Putamen (tissue), 1 donor: ENCODE data around the gene ROBO1.
"Not testable (repeated sequence)": the region's sequence is repeated elsewhere in the genome, so short reads cannot be mapped to it uniquely, and the experiment has no call there.

Source experiments
- DNase-seq: peaks from one replicate; pipeline ENCODE4 v3.0.0-alpha.2; 2016; ENCODE audit warnings: low spot score

ROBO1 gene

DNA sequence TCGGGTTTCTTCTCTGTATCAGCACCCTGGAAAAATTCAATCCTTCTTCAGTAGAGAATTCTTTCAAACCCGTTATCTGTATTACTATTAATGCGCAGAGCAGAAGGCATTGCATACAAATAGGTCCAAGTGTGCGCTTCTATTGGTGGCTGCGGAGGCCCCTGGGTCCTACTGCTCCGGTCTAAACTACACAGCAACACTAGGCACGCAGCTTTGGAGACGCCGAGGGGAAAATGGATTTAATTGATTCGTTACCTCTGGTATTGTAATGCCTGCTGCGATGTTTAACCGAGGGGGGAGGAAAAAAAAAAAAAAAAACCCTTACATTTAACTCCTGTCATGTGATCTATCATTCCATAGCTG, at the start of gene ROBO1:
ROBO1 (minus strand) TSS at position 94 of the 363 bp plus-strand sequence.
- peak; percentile 17 for DNase-seq

DNA sequence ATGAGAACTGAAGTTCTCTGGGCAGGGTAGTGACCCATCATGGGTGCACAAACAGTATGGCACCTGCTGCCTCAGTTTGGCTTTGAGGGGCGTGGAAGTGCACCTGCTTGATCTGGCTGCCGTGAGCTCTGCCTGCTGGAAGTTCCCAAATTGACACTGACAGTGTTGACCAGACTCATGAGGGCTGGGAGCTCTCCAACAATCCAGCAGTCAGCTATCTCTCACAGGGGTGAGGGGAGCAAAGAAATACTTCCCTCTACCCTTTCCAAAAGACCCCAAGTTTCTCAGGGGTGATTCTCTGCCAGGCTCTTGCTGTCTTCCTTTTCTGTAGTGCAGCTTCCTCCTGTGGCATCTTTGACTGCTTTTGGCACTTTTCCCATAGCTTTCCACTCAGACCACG, 49.4 kb upstream of the ROBO1 start:
- no peak for DNase-seq

DNA sequence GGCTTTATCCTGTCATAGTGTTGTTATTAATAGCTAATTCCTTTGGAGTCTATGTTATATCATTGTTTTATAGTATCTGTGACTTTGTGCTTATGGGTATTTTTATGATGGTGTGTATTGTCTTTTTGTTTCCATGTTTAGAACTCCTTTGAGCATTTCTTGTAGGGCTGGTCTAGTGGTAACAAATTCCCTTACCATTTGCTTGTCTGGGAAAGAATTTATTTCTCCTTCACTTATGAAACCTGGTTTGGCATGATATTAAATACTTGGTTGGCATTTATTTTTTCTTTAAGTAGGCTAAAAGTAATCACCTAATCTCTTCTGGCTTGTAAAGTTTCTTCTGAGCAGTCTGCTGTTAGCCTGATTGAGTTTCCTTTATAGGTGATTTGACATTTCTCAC, 47.7 kb upstream of the ROBO1 start:
- no peak for DNase-seq

DNA sequence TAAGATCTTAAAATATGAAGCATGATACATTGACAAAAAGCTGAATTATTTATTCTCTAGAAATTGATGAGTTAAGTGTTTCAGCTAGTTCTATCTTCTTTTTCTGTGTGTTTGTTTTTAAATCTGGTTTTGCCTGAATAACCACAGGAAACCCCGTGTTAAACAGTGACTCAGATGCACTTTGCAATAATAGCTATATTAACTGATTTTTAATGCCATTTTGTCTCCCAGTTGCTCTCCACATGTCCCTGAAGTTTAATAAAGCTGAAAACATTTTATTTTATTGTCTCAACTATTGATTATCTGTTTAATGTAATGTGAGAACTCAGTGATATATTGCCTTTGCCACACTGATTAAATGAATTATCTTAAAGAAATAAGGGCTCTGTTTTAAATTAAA, 42.8 kb upstream of the ROBO1 start:
- DNase-seq = no peak

DNA sequence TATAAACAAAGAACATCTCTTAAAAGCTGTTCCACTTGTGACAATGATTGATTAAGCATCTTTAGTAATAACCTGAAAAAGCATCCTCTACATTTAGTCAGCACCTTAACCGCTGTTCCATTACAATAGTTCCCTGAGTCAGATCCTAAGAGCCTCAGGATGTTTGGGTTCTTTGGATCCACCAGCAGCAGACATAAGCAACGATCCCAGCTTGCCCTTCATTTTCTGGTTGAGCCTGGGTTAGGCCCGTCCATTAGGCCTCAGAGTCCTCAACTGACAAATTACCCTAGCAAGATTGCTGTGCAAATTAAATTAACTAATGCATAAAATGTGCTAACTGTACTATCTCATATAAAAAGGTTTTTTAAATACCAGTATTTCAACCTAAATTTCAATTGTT, 42.3 kb upstream of the ROBO1 start:
- no peak for DNase-seq

DNA sequence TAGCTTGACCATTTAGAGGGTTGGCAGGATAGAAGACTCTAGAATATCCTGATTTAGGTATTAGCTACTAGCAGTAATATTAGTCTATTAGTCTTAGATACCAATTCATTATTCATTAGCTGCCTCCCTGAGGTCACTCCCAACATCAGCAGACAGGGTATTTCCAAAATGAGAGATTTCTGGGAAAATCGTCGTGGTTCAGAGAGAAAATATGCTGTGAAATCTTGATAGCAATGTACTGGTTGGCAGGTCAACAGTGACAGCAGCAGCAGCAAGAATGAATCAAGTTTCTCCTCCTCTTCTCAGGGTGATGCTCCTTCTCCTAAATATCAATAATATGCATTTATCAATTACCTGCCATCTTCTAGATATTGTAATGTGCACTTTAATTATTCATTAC, 41.3 kb upstream of the ROBO1 start:
- no peak for DNase-seq

DNA sequence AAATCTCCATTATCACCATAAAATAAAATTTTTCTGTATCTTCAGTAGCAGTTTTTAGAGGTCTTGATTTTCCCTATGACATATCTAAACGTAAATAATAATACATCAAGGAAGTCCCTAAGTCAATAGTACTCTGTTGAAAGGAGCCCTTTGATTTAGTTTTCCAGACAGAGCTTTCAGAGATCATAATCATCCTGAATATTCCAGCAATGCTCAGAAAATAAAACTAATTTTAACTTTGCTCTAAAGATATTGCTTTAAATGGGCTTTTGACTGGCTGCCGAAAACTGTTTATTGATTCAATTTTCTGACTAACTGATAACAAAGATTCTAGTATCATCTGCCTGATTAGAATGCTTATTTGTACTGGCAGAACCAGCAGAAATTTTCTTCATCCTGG, 40.7 kb upstream of the ROBO1 start:
- DNase-seq = no peak

DNA sequence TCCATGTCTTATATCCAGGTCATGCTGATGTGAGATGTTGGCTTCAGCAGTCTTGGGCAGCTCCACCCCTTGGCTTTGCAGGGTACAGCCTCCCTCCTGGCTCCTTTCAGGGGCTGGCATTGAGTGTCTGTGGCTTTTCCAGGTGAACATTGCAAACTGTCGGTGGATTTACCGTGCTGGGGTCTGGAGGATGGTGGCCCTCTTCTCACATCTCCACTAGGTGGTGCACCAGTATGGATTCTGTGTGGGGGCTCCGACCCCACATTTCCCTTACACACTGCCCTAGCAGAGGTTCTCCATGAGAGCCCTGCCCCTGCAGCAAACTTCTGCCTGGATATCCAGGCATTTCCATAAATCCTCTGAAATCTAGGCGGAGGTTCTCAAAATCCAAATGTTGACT, 22.4 kb upstream of the ROBO1 start:
- not testable (repeated sequence) for DNase-seq

DNA sequence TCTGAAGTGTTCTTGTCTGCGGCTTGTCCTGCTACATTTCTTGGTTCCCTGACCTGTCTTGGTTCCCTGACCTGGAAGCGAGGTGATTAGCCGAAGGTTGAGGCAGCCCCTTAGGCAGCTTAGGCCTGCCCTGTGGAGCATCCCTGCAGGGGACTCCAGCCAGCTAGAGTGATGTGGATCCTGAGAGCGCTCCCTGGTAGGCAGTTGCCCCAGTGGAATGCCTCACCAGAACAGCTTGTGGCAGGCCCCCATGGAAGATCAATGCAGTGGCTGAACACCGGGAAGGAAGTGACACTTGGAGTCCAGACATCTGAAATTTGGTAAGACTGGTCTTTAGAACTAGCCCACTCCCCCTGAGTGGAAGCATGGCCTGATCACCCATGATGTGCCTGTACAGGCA, 5.5 kb upstream of the ROBO1 start:
- no peak for DNase-seq

DNA sequence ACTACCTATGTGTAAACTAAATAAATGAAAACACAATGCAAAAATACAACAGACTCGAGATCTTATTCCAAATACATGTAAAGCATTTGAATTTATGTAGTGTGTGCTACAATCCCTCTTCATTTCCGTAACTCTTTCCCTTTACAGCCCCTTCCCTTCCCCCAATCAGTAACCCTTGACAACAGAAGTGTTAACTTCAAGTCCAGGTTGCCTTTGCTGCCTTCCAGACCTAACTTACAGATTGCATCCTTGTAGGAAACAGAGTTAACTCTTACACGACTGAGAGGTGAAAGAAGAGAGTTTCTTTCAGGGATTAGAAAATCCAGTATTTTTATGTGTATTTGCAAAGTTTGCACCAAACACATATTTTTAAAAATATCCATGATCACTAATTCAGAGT, 1.4 kb upstream of the ROBO1 start:
- no peak for DNase-seq

DNA sequence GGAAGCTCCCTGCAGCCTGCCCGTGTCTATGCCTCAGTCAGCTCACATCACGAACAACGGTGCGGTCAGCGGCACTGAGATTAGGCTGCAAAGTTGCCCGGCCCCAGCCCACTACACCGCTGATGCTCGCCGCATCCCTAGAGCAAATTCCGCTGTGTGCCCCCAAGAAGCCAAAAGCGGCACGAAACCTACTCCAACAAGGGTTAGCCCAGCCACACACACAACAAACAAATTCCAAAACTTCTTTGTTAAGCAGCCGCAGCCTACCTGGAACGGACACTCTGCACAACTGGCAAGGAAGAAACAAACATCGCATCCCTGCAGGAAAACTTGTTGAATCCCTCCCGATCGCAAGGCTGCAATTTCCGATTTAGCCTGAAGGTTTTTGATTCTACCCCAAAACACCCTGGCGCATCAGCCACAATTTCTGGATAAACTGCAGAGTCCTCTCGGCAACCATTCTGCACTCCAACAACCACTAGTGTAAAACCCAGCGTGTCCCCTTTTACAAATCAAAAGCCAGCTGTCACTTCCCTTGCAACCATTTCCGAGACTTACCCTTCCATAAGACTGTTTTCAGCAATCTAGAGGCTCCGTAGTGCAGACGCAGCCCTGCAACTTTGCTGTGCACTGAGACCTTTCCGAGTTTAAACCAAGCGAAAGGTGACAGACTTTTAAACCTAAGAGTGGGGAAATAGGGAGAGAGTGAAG, 449 bp downstream of the ROBO1 start:
- DNase-seq = peak; percentile 8

DNA sequence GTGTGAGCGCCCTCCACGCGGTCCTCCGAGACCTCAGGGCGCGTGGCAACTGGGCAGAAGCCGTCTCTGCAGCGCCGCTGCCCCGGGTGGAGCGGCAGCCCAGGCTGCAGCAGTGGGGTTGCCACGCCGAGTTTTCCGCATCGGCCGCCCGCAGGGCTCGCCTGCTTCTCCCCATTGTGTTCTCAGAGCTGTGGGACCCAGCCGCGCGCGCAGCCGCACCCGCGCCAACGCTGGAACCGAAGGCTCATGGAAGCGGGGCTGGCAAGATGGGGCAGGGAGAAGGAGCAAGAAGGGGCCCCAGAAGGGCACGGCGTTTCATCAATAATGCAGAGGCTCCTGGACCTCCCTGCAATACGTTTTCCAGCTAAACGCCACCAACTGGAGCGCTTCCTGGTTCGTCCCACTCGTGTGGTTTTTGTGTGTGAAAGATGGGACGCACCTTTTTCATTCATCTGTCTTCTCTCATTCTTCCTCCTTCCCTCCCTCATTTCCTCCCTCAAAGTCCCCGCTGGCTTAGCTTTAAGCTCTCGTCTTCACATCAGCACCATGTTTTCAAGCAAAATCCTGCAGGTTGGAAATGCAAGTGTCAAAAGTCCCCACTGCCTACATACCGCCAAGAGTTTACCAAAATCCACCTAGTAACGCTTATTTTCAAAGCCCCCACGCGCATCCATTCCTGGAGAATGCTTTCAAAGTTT, 1.2 kb downstream of the ROBO1 start:
- peak; percentile 3 for DNase-seq

DNA sequence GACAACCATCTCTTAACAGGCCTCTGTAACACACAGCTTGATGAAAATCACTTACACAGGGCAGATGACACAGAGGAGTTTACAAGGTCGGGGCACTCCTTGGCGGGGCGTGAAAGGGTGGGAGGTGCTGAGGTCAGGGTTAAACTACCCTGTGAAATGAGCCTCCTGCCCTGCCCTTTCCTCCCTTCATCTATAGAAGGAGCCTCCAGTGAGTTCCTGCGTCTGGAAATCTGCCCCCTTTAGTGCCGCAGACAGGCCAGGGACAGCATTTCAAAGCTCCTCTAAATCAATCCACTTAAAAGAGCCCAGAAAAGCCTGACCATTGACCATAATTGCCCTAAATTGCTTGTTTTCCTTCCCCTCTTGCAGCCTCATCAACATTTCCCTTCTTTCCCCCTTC, 1.9 kb downstream of the ROBO1 start:
- no peak for DNase-seq

DNA sequence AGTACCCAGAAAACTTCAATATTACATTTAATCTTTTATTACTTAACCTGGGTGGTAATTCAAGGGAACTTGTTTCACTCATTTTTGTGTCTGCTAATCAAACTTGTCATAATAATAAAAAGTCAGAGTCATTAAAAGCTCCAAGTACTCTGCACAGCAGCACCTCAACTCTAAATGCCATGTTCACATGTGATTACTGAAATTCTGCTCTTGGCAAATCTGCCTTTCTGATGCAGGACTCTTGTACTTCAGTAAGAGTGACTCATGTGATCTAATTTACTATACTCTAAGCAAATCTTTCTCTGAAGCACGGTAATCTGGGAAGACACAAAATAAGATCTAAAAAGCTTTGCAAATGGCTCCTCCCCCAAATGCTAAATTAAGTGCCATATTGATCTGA, 6.4 kb downstream of the ROBO1 start:
- DNase-seq = no peak

DNA sequence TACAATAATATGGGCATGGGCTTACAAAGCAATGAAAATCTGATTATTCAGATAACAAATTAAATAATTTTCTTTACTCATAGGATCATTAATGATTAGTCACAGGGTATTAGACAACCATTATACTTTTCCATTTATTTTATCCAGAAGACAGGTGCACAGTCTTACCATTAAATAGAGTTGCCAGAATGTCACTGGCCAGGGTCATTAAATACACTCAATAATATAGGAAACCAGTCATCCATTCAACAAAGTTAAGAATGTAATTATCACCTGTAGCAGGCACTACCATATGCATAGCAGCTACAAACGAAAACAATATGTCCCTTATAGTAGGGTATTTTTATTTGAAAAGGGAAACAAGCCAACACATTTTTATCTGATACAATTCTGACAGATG, 16.1 kb downstream of the ROBO1 start:
- DNase-seq = no peak

DNA sequence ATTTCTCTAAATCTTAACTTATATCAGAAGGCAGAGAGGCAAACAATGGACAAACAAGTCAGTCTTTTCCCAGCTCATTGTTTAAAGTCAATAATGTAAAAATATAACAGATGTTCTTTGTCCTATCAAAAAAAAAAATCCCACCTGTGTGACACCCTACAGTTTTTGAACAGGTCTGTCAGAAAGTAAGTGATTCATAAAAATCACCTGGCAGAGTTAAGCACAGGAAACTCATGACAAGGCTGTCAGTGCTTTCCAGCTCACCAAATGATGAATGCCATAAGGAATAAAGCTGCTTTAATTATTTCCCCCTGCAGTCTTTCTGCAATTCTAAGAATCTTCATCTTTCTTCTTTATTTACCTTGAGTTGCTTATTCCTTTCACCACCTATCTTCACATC, 30.3 kb downstream of the ROBO1 start:
- no peak for DNase-seq

DNA sequence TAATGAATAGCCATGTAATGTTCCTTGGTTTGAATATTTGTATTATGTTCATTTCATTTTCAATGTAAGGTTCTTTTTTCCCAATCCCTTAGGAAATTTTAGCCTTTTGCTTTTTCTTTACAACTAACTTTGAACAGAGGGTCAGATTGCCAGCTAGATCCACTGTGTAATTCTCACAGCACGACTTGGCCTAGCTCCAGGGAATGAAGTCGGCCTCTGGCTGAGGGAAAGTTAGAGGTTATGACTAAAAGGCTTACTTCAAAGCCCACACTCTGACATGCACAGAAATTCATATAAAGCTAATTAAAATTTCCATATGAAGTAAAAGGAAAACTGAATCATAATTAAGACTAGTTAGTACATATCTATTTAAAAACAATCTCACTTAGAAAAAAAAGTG, 38.7 kb downstream of the ROBO1 start:
- no peak for DNase-seq

DNA sequence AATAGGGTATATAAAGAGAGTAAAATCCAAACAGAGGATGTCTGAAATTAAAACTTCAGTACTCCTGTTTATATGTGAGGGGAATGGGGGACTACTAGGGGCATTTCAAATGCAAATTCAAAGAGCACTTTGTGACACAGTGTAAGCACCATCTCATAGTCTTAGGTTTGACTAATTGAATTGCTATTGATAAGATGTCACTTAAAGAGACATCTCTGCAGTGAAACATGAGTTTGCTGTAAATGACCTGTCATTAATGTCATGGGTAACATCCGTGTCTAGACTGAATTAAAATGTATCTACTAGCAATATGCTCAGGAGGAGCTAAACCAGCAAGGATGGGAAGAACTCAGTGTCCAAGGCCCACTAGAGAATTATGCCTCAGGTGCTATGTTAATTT, 41.0 kb downstream of the ROBO1 start:
- no peak for DNase-seq

DNA sequence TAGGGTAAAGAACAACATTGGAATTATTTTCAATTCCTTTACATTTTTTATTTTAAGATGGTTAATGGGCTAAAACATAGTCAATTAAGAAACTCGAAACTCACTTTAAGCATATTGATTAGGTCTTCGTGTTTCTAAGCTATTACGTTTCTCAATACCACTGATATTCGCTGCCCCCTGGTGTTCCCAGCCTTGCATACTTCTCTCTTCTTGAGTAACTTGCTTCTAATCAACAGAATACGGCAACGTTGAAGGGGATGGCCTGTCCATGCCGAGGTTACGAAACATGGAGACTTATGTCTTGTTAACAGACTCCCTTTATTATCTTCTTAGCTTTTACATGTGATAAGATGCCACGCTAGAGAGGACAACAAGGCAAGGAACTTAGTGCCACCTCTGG, 43.6 kb downstream of the ROBO1 start:
- DNase-seq = no peak

DNA sequence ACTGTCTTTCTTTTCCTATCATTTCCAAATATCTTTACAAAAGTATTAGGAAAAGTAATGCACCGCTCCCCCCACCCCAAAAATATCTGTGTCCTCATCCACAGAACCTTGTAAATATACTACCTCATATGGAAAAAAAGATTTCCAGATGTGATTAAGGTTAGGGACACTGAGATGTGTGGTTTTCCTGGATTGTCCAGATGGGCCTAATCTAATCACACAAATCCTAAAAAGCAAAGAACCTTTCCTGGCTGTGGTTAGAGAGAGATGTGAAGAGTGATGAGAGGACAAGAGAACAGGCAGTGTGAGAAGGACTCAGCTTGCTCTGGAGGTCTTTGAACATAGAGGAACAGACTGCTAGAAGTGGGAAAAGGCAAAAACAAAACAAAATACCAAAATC, 77.7 kb downstream of the ROBO1 start:
- DNase-seq = no peak

DNA sequence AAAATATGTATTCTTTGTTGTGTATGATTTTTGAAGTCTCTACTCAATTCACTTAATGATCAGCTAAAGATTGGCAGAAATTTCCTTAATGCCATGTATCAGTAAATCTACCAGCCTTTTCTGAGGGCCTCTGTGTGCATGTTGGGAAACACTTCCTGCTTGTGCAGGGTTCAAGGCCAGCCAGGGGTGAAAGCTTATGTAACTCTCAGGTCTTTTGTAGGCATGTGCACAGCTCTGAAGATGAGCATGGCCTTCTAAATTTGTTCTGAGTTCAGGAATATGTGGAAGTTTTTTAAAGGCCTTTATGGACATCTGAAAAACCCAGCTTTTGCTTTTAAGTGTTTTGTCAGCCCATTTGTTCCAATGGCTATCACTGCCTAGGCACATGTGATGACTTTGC, 82.7 kb downstream of the ROBO1 start:
- no peak for DNase-seq

DNA sequence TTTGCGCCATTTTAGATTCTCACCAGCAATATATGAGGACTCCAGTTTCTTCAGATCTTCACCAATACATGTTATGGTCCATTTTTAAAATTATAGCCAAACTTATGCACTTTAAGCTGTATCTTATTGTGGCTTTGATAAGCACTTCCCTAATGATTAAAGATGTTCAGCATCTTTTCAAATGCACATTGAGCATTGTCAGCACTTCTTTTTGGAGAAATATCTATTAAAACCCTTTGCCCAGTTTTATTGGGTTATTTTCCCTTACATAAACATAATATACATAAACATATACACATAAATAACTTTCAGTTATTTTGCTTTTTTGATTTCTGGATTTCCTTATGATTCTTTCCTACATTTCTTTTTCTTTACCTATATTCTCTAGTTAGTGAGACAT, 83.8 kb downstream of the ROBO1 start:
- DNase-seq = no peak

DNA sequence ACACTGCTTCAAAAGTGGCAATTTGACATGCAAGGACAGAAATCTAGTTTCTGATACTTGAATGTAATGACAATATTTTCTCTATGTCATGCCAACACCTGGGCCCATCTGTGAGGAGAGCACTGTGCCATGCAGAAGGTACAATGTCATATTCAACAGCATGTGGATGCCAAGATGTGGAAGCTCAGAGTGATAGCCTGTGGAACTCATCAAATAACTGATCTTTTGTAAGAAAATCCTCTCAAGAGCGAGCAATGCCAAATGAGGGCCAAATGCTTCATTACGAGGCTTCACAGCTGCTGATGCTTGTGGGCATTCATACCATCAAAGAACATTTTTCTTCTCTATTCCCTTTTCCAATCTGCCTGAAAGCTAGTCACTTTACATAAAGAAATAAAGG, 95.1 kb downstream of the ROBO1 start:
- no peak for DNase-seq

DNA sequence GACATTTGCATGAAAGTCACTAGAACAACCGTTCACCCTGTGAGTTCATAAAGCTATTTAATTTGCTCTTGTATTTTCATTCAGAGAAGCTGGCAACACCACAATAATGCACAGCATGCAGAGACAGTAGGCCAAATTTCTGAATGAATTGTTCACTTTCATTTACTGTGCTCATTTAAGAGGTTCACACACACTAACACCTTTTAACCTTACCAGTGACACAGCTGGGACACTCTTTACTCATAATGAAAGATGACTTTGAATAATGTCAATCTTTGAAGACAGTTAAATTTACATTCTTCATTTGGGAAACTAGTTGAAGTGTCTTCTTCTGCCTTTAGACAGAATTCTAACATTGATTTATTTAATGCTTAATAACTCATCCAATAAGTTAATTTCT, 95.7 kb downstream of the ROBO1 start:
- no peak for DNase-seq
